HepG2 (cell line): ENCODE measurements around the gene CAMKMT. TPM values are rescaled to one million over a fixed set of nuclear protein-coding genes. Genes with fewer than 3 reads are reported as not detected.

Source experiments
- ATAC-seq: fragments of 200-7000 bp; cut with Tn5 transposase; 3 replicates; pipeline ENCODE4 v1.9.1; 2020; ENCODE audit warnings: mild to moderate bottlenecking, moderate library complexity
- BruUV-seq: library from RNA; stranded (reverse); fragments of 400-500 nt; replicated peaks from 2 replicates; lab custom pipeline; 2021; lab: Mats Ljungman, UMichigan
- CTCF ChIA-PET: fragments of 300-600 bp; formaldehyde crosslinking; extraction: SDS; loops from one replicate; lab custom pipeline; 2021; ENCODE audit warnings: low total read pairs, inconsistent platforms, low intra/inter-chr PET ratio; lab: Yijun Ruan, JAX
- POLR2A ChIA-PET: fragments of 350-600 bp; sonication (Branson Sonifier 250); formaldehyde crosslinking; loops from one replicate; lab custom pipeline; 2020; ENCODE audit warnings: antibody characterized with exemption, inconsistent platforms; lab: Yijun Ruan, JAX
- DNase-seq: peaks from one replicate; pipeline ENCODE4 v3.0.0-alpha.2; 2015; ENCODE audit warnings: low spot score
- FAIRE-seq: peaks from 3 replicates; lab custom pipeline; 2011; peaks lifted over from hg19 to GRCh38; lab: Jason Lieb, UNC
- H2AFZ ChIP-seq: one replicate; pipeline ENCODE4 v1.6.1; 2011; ENCODE audit warnings: low read length, inconsistent platforms
- H3K27ac ChIP-seq: fragments of 300-600 bp; 3 replicates; pipeline ENCODE4 v1.8.0; 2011; ENCODE audit warnings: mixed run types, mild to moderate bottlenecking, mixed read lengths, low read length, inconsistent platforms; ENCODE audit not compliant: insufficient read depth; ENCODE audit errors: extremely low read length
- H3K27me3 ChIP-seq, 2 experiments: fragments of 200-600 bp in 1 of 2; 2 replicates in 1 of 2; 3 replicates in 1 of 2; pipeline versions ENCODE4 v1.6.0 to v1.8.0; 2011; ENCODE audit warnings: low read length in 2 of 2, mild to moderate bottlenecking in 2 of 2, moderate library complexity in 2 of 2, inconsistent platforms in 1 of 2; ENCODE audit not compliant: insufficient read depth in 2 of 2, control insufficient read depth in 1 of 2
- H3K36me3 ChIP-seq, 2 experiments: fragments of 200-600 bp in 1 of 2; replicated peaks in 1 of 2; 2 replicates in 1 of 2; 3 replicates in 1 of 2; pipeline versions ENCODE4 v1.5.1 to v1.8.0; 2011; ENCODE audit warnings: low read length in 2 of 2, inconsistent platforms in 1 of 2; ENCODE audit not compliant: insufficient read depth in 2 of 2, control insufficient read depth in 1 of 2
- H3K4me1 ChIP-seq: 2 replicates; pipeline ENCODE4 v1.5.1; 2012; ENCODE audit warnings: low read length, inconsistent platforms; ENCODE audit not compliant: insufficient read depth
- H3K4me2 ChIP-seq: 2 replicates; pipeline ENCODE4 v1.6.0; 2011; ENCODE audit warnings: low read depth, low read length, inconsistent platforms
- H3K4me3 ChIP-seq, 3 experiments: fragments of 200-600 bp in 1 of 3; sonication (generic), shearing (Covaris generic) in 1 of 3; replicated peaks in 1 of 3; 2 replicates each; pipeline ENCODE4 v1.5.1; 2011 to 2016; ENCODE audit warnings: low read length in 3 of 3, inconsistent platforms in 2 of 3, low read depth in 2 of 3, mild to moderate bottlenecking in 2 of 3, control low read depth in 1 of 3, mixed read lengths in 1 of 3; ENCODE audit not compliant: insufficient read depth in 1 of 3
- H3K79me2 ChIP-seq: one replicate; pipeline ENCODE4 v1.6.1; 2011; ENCODE audit warnings: low read length, inconsistent platforms; ENCODE audit not compliant: insufficient read depth
- H3K9ac ChIP-seq: 2 replicates; pipeline ENCODE4 v1.6.0; 2011; ENCODE audit warnings: mild to moderate bottlenecking, low read depth, low read length, inconsistent platforms; ENCODE audit not compliant: insufficient read depth
- H3K9me3 ChIP-seq: 2 replicates; pipeline ENCODE4 v1.5.1; 2012; ENCODE audit warnings: mild to moderate bottlenecking, low read length
- H4K20me1 ChIP-seq: 2 replicates; pipeline ENCODE4 v1.6.0; 2011; ENCODE audit warnings: inconsistent platforms, mild to moderate bottlenecking, low read length, moderate library complexity; ENCODE audit not compliant: insufficient read depth
- ATF1 ChIP-seq: IDR thresholded peaks from 2 replicates; pipeline ENCODE4 v1.6.1; 2016; ENCODE audit warnings: mild to moderate bottlenecking, control low read depth
- HCFC1 ChIP-seq: fragments of 150-350 bp; IDR thresholded peaks from 2 replicates; pipeline ENCODE4 v1.6.1; 2014; ENCODE audit warnings: low read depth, low read length
- HIVEP1 ChIP-seq: sonication (generic); formaldehyde crosslinking; IDR thresholded peaks from 2 replicates; pipeline ENCODE4 v1.4.0; 2020; ENCODE audit warnings: mild to moderate bottlenecking, missing genetic modification reagents
- KDM3A ChIP-seq: IDR thresholded peaks from 2 replicates; pipeline ENCODE4 v1.6.1; 2018; ENCODE audit warnings: low read depth, missing compliant biosample characterization
- MAFF ChIP-seq: IDR thresholded peaks from 2 replicates; pipeline ENCODE4 v1.6.1; 2011; ENCODE audit warnings: low read depth, low read length, improper control_type of control experiment
- MAFK ChIP-seq, 2 experiments: IDR thresholded peaks in 1 of 2; conservative IDR thresholded peaks in 1 of 2; 2 replicates each; pipeline ENCODE4 v1.6.1; 2011; ENCODE audit warnings: improper control_type of control experiment in 2 of 2, low read length in 2 of 2
- MXI1 ChIP-seq: IDR thresholded peaks from 3 replicates; pipeline ENCODE4 v1.6.1; 2012; ENCODE audit warnings: low read depth, low read length, inconsistent platforms, borderline replicate concordance
- YY1 ChIP-seq: IDR thresholded peaks from 2 replicates; pipeline ENCODE4 v1.6.1; 2011; ENCODE audit warnings: low read length, low read depth, moderate library complexity, mild to moderate bottlenecking; ENCODE audit not compliant: insufficient read depth, insufficient replicate concordance
- ZNF678 ChIP-seq: sonication (generic); formaldehyde crosslinking; IDR thresholded peaks from 2 replicates; pipeline ENCODE4 v1.4.0; 2020; ENCODE audit warnings: mild to moderate bottlenecking, missing genetic modification reagents
- WGBS: methylation state at CpG from one replicate; pipeline ENCODE4 v1.1.6; 2017; ENCODE audit warnings: low lambda C conversion rate; 5-methylcytosine and 5-hydroxymethylcytosine counted together
- in situ Hi-C: cut with HindIII; loops from 2 replicates; pipeline ENCODE4 v1.10.0; 2017; ENCODE audit warnings: low pct_unique_long_range_greater_than_20kb; ENCODE audit not compliant: extremely low pct_ligation_motif_present
- intact Hi-C: fragments of 100-400 bp; cut with micrococcal nuclease; formaldehyde crosslinking; loops from one replicate; pipeline ENCODE4 v1.10.0; 2022; ENCODE audit not compliant: unreplicated experiment
- polyA plus RNA-seq, 8 experiments: library from polyadenylated mRNA; depleted of rRNA in 3 of 8; stranded (reverse) in 7 of 8; unstranded in 1 of 8; fragments of >200 nt; fragmentation: Illumina TruSeq in 4 of 8; extraction: Trizol in 4 of 8; gene quantifications; 2 replicates each; pipeline versions ENCODE4 v1.2.1 to v1.2.3, GENCODE V29; 2011 to 2016; ENCODE audit warnings: low read depth in 4 of 8, missing spikeins in 1 of 8, mixed read lengths in 1 of 8; ENCODE audit not compliant: insufficient read depth in 1 of 8
- total RNA-seq, 5 experiments: library from RNA; depleted of rRNA; stranded (reverse); fragments of >200 nt; fragmentation: Illumina TruSeq; extraction: Trizol; gene quantifications; 2 replicates each; pipeline ENCODE4 v1.2.3, GENCODE V29; 2016; ENCODE audit warnings: low read depth in 1 of 5

The CAMKMT gene
- total and polyA plus RNA-seq, 2 of the 13 experiments (the other 11 are each of a cell fraction or from before 2014, with no cell fraction given) = 6.9 to 20.8 TPM

- no peaks in the 10 kb centered on the region for H3K27me3 ChIP-seq
- ATAC-seq (no peak), DNase-seq (no peak), FAIRE-seq (no peak)
- H4K20me1 ChIP-seq = no peaks in the 10 kb centered on the region
- no peaks in the 10 kb centered on the region for H3K79me2 ChIP-seq
- no peaks in the 10 kb centered on the region for H3K9me3 ChIP-seq
- no peak overlapping the region for H3K9ac ChIP-seq
- H3K4me1 ChIP-seq = peaks cover 13% of the 10 kb centered on the region
- POLR2A ChIA-PET = no interaction called here
- no peak overlapping the region for H2AFZ ChIP-seq
- WGBS = 92% methylated on average over 4 of the region's 4 CpGs
- CTCF ChIA-PET = no interaction called here
- in situ Hi-C loops = no loop called here
- H3K27ac ChIP-seq = no peak overlapping the region
- no peak overlapping the region for H3K4me3 ChIP-seq
- no TSS peak for BruUV-seq
- H3K4me2 ChIP-seq = no peak overlapping the region
- no peak for TF ChIP-seq ZNF678 (CRISPR knock-in tag)
- TF ChIP-seq YY1 = no peak
- peak; percentile 52 for TF ChIP-seq MAFF
- TF ChIP-seq KDM3A (CRISPR knock-in tag) = no peak
- no peak for TF ChIP-seq ATF1 (CRISPR knock-in tag)
- peak; percentile 60 to 63 for TF ChIP-seq MAFK (conservative IDR thresholded peaks at IDR 0.05 in 1 of 2, IDR thresholded peaks at IDR 0.05 in 1 of 2; ENCODE audit: low read length in 2 of 2)
- no peak for TF ChIP-seq HIVEP1 (CRISPR knock-in tag)
- TF ChIP-seq HCFC1 = no peak
- no peak for TF ChIP-seq MXI1
- TF ChIP-seq, all 625 proteins: peak for 2
- intact Hi-C loops = loop anchor here (10.0 kb wide), 1 partner anchor 189 kb away; no protein-coding TSS in a partner anchor
- no peaks in the 10 kb centered on the region for H3K36me3 ChIP-seq
These were observed 384.4 kb downstream of the CAMKMT start for GRCh38 chr2:44745922-44746766.
